Spleen (tissue), 7 donors: Measurements from ENCODE around the gene NR1I2.

Source experiments
- CTCF ChIP-seq, 11 experiments: fragments of 200-600 bp in 7 of 11; fragments of 450-650 bp in 4 of 11; sonication (generic) in 4 of 11; IDR thresholded peaks in 8 of 11; conservative IDR thresholded peaks in 3 of 11; 1 replicate in 7 of 11; 2 replicates in 4 of 11; pipeline versions ENCODE4 v1.4.0 to v1.8.0; 2016 to 2021; ENCODE audit warnings: antibody characterized with exemption in 11 of 11, inconsistent platforms in 4 of 11, mild to moderate bottlenecking in 1 of 11
- POLR2A ChIP-seq, 3 donors: fragments of 450-650 bp; IDR thresholded peaks; one replicate each; pipeline ENCODE4 v1.5.1; 2017; ENCODE audit warnings: antibody characterized with exemption in 3 of 3, mild to moderate bottlenecking in 1 of 3
- POLR2AphosphoS5 ChIP-seq, 3 donors: sonication (generic); formaldehyde crosslinking; IDR thresholded peaks; one replicate each; pipeline ENCODE4 v1.5.1; 2017; ENCODE audit warnings: antibody characterized with exemption in 3 of 3
- donor health status: DM: no; HTN: no; CAD: no; lungs with moderate emphysema.
- donor health status: DM: no; HTN: no; CAD: no.
- donor health status: DM: no; HTN: no; CAD: no.

GRCh38 chr3:119774444-119774843, 7.5 kb upstream of the NR1I2 start:
- TF ChIP-seq CTCF (IDR thresholded peaks at IDR 0.05 in 8 of 11, conservative IDR thresholded peaks at IDR 0.05 in 3 of 11) = no peak
- TF ChIP-seq POLR2A (IDR thresholded peaks at IDR 0.05) = no peak
- TF ChIP-seq POLR2AphosphoS5 (IDR thresholded peaks at IDR 0.05) = no peak
